Astrocyte (in vitro differentiated cells and primary cell): Measurements from ENCODE around the gene FGF19. TPM values are rescaled to one million over a fixed set of nuclear protein-coding genes. Genes with fewer than 3 reads are reported as not detected.

Experiments
- DNase-seq: peaks from one replicate; pipeline ENCODE4 v3.0.0-alpha.2; 2010; ENCODE audit warnings: low read depth
- FAIRE-seq: peaks from 2 replicates; lab custom pipeline; 2011; peaks lifted over from hg19 to GRCh38; lab: Jason Lieb, UNC
- H2AFZ ChIP-seq: 2 replicates; pipeline ENCODE4 v1.6.0; 2012; ENCODE audit warnings: low read depth, low read length, inconsistent platforms
- H3K27ac ChIP-seq: 2 replicates; pipeline ENCODE4 v1.5.1; 2011; ENCODE audit warnings: low read depth, low read length, inconsistent platforms
- H3K27me3 ChIP-seq: 2 replicates; pipeline ENCODE4 v1.6.0; 2011; ENCODE audit warnings: low read length, inconsistent platforms; ENCODE audit not compliant: insufficient read depth
- H3K36me3 ChIP-seq: 2 replicates; pipeline ENCODE4 v1.5.1; 2011; ENCODE audit warnings: low read length, inconsistent platforms; ENCODE audit not compliant: insufficient read depth
- H3K4me1 ChIP-seq: 2 replicates; pipeline ENCODE4 v1.5.1; 2011; ENCODE audit warnings: low read length, inconsistent platforms; ENCODE audit not compliant: insufficient read depth
- H3K4me2 ChIP-seq: 2 replicates; pipeline ENCODE4 v1.6.0; 2012; ENCODE audit warnings: low read length, inconsistent platforms
- H3K4me3 ChIP-seq: 2 replicates; pipeline ENCODE4 v1.5.1; 2011; ENCODE audit warnings: low read depth, mild to moderate bottlenecking, low read length, inconsistent platforms; ENCODE audit not compliant: insufficient read depth
- H3K79me2 ChIP-seq: 2 replicates; pipeline ENCODE4 v1.6.0; 2012; ENCODE audit warnings: mild to moderate bottlenecking, low read length, inconsistent platforms; ENCODE audit not compliant: insufficient read depth
- H3K9ac ChIP-seq: 2 replicates; pipeline ENCODE4 v1.6.0; 2012; ENCODE audit warnings: mild to moderate bottlenecking, low read length, inconsistent platforms
- H3K9me3 ChIP-seq: 2 replicates; pipeline ENCODE4 v1.5.1; 2012; ENCODE audit warnings: low read depth, mild to moderate bottlenecking, low read length, inconsistent platforms; ENCODE audit not compliant: insufficient read depth
- H4K20me1 ChIP-seq: 2 replicates; pipeline ENCODE4 v1.6.0; 2012; ENCODE audit warnings: low read length, inconsistent platforms; ENCODE audit not compliant: insufficient read depth
- H3K27ac Mint-ChIP-seq: one replicate; pipeline ENCODE4 v1.8.0; 2021; ENCODE audit warnings: mild to moderate bottlenecking, mixed read lengths; ENCODE audit not compliant: unreplicated experiment
- H3K27me3 Mint-ChIP-seq: one replicate; pipeline ENCODE4 v1.8.0; 2021; ENCODE audit warnings: low read depth, mixed read lengths; ENCODE audit not compliant: unreplicated experiment
- H3K36me3 Mint-ChIP-seq: one replicate; pipeline ENCODE4 v1.8.0; 2021; ENCODE audit warnings: low read depth, mixed read lengths; ENCODE audit not compliant: unreplicated experiment
- H3K4me1 Mint-ChIP-seq: one replicate; pipeline ENCODE4 v1.8.0; 2021; ENCODE audit warnings: low read depth, mixed read lengths; ENCODE audit not compliant: unreplicated experiment
- H3K4me3 Mint-ChIP-seq: one replicate; pipeline ENCODE4 v1.8.0; 2021; ENCODE audit warnings: mild to moderate bottlenecking, moderate library complexity, mixed read lengths; ENCODE audit not compliant: unreplicated experiment
- H3K9me3 Mint-ChIP-seq: one replicate; pipeline ENCODE4 v1.8.0; 2021; ENCODE audit warnings: mild to moderate bottlenecking, mixed read lengths; ENCODE audit not compliant: unreplicated experiment
- CTCF ChIP-seq: IDR thresholded peaks from 2 replicates; pipeline ENCODE4 v1.5.1; 2011; ENCODE audit warnings: low read depth, mild to moderate bottlenecking, inconsistent platforms, low read length, moderate library complexity; ENCODE audit not compliant: insufficient read depth
- EZH2 ChIP-seq: IDR thresholded peaks from 2 replicates; pipeline ENCODE4 v1.6.1; 2012; ENCODE audit warnings: mild to moderate bottlenecking, low read length, inconsistent platforms; ENCODE audit not compliant: insufficient read depth
- total RNA-seq: library from RNA; stranded (reverse); gene quantifications from 2 replicates; pipeline ENCODE4 v1.2.1, GENCODE V29; 2021

FGF19 gene
- total RNA-seq, 1 donor from 2014 or later = not detected

DNA sequence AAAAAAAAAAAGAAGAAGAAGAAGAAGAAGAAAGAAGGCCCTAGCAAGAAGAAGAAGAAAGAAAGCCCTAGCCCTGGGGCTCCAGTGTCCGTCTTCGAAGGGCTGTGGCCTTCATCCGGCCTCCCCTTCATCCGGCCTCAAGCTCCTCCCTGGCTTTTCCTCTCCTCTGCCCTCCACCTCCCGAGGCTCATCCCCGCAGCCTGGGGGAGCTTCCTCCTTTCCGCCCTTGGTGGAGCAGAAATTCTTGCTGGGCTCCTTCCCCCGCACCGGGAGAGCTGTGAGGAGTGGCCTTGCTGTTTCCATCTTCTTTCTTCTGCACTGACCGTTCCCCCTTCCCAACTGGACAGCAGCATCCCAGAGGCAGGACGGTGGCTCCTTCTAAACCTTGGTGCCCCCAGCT lies 19.2 kb downstream of the FGF19 start:
- H3K9ac ChIP-seq = no peak overlapping the region
- TF ChIP-seq CTCF (no peak), EZH2 (no peak)
- Mint-ChIP-seq H3K4me3 (no peak overlapping the region), H3K36me3 (no peaks in the 10 kb centered on the region), H3K4me1 (peaks cover 3% of the 10 kb centered on the region), H3K27me3 (peaks cover 2% of the 10 kb centered on the region), H3K27ac (no peak overlapping the region), H3K9me3 (peaks cover 1% of the 10 kb centered on the region)
- H3K9me3 ChIP-seq = no peaks in the 10 kb centered on the region
- H2AFZ ChIP-seq = no peak overlapping the region
- no peak for DNase-seq
- no peak overlapping the region for H3K4me3 ChIP-seq
- H3K27ac ChIP-seq = no peak overlapping the region
- H3K4me2 ChIP-seq = no peak overlapping the region
- FAIRE-seq = no peak
- no peaks in the 10 kb centered on the region for H4K20me1 ChIP-seq
- H3K36me3 ChIP-seq = no peaks in the 10 kb centered on the region
- H3K4me1 ChIP-seq = no peaks in the 10 kb centered on the region
- H3K79me2 ChIP-seq = no peaks in the 10 kb centered on the region
- H3K27me3 ChIP-seq = no peaks in the 10 kb centered on the region

- no peak overlapping the region for H3K4me3 ChIP-seq
- Mint-ChIP-seq H3K36me3 (no peaks in the 10 kb centered on the region), H3K4me3 (no peak overlapping the region), H3K27me3 (peaks cover 2% of the 10 kb centered on the region), H3K9me3 (peaks cover 1% of the 10 kb centered on the region), H3K27ac (no peak overlapping the region), H3K4me1 (peaks cover 3% of the 10 kb centered on the region)
- no peaks in the 10 kb centered on the region for H3K36me3 ChIP-seq
- no peaks in the 10 kb centered on the region for H3K4me1 ChIP-seq
- TF ChIP-seq EZH2 (no peak), CTCF (peak; percentile 14)
- no peaks in the 10 kb centered on the region for H4K20me1 ChIP-seq
- no peak overlapping the region for H2AFZ ChIP-seq
- H3K27me3 ChIP-seq = no peaks in the 10 kb centered on the region
- FAIRE-seq (no peak), DNase-seq (no peak)
- no peak overlapping the region for H3K27ac ChIP-seq
- no peaks in the 10 kb centered on the region for H3K79me2 ChIP-seq
- no peaks in the 10 kb centered on the region for H3K9me3 ChIP-seq
- no peak overlapping the region for H3K4me2 ChIP-seq
- H3K9ac ChIP-seq = no peak overlapping the region
These were observed 20.0 kb downstream of the FGF19 start for GRCh38 chr11:69683764-69684333.

DNA sequence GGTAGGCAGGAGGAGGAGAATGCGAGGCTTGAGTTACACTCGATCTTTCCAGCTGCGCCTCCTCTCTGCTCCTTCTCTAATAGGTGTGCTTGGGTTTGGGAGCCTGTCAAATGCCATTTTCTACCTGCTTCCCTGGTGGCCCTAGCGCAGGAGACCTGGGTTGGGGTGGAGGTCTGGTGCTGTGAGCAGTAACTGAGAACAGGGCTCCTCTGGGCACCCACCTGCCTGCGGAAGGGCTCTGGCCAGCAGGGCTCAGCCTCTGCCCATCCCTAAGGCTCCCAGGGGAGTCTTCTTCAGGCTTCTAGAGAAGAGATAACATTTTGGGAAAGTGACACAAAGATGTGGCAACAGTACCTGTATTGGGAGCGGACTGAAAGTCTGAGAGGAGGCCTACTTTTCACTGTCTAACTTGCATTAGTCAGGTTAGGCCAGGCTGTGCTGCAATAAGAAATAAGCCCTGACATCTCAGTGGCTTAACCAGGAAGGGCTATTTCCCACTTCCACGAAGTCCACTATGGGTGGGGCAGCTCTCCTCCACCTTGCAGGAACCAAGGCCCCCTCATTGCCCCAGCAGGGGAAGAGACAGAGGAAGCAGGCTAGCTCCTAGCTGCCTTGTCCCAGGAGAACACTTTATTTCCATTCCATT lies 21.0 kb downstream of the FGF19 start:
- TF ChIP-seq EZH2 (no peak), CTCF (no peak)
- Histone ChIP-seq H3K27me3 (no peaks in the 10 kb centered on the region), H3K9me3 (no peaks in the 10 kb centered on the region), H3K4me1 (no peaks in the 10 kb centered on the region), H3K4me2 (no peak overlapping the region), H3K79me2 (no peaks in the 10 kb centered on the region), H2AFZ (no peak overlapping the region), H3K27ac (no peak overlapping the region), H3K9ac (no peak overlapping the region), H4K20me1 (no peaks in the 10 kb centered on the region), H3K36me3 (no peaks in the 10 kb centered on the region), H3K4me3 (no peak overlapping the region)
- no peak for FAIRE-seq
- Mint-ChIP-seq H3K4me1 (no peaks in the 10 kb centered on the region), H3K27me3 (peaks cover 2% of the 10 kb centered on the region), H3K36me3 (no peaks in the 10 kb centered on the region), H3K27ac (no peak overlapping the region), H3K9me3 (peaks cover 1% of the 10 kb centered on the region), H3K4me3 (no peak overlapping the region)
- DNase-seq = no peak
